ENCODE results near the gene ZNF521.

The ZNF521 gene

DNA sequence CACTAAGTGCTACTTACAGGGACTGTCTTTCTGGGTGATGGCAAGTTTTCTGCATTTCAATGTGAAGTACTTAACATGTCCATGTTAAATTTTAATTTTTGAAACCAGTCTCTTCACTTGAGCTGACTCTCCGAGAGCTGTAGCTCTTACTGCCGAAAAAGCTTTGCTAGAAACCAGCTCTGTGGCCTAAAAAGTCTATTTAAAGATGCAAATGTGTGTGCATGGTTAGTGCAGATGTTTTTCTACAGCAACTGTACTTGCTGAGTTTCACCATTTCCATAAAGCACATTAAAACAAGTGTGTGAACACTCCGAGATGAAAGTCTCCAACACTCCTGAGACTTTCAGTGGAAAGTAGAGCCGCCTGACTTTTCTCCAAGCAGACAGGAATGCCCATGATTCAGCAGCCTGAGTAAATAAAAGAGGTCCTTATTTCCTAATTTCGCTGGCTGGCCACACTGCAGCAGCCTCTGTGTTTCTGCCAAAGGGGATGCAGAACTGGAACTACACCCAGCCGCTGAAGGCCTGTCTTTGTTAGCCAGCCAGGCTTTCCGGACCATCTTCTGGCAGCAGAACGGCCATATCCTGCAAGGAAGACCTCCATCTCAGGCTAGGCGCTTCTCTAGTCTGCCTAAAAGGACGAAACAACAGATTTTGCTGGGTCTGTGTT, 121.2 kb downstream of the ZNF521 start:
- Histone ChIP-seq H3K36me3 (replicated peaks in 1 of 2; ENCODE audit: control insufficient read depth in 2 of 2, insufficient read depth in 2 of 2, low read length in 2 of 2) (peaks cover 19 to 56% of the 10 kb centered on the region in 2 donors), H2BK12ac (ENCODE audit: low read length) (no peak overlapping the region), H3K27me3 (ENCODE audit: control insufficient read depth in 3 of 3, insufficient read depth in 3 of 3, low read depth in 1 of 3, low read length in 3 of 3) (no peaks in the 10 kb centered on the region), H3K4me2 (ENCODE audit: insufficient read depth, low read length, poor library complexity, severe bottlenecking) (no peak overlapping the region), H3K4ac (ENCODE audit: low read length) (no peak overlapping the region), H2BK5ac (ENCODE audit: low read length) (no peak overlapping the region), H3K9me3 (replicated peaks in 1 of 2; ENCODE audit: control insufficient read depth in 2 of 2, insufficient read depth in 1 of 2, low read depth in 1 of 2, low read length in 2 of 2) (peaks cover 0 to 2% of the 10 kb centered on the region in 2 donors), H3K4me3 (ENCODE audit: low read length in 2 of 2) (no peak overlapping the region), H4K91ac (ENCODE audit: low read depth, low read length, poor library complexity) (no peak overlapping the region), H3K14ac (ENCODE audit: low read length) (no peak overlapping the region), H2BK15ac (ENCODE audit: low read length) (no peak overlapping the region), H3K27ac (replicated peaks; ENCODE audit: low read length) (no peak overlapping the region), H3K23ac (ENCODE audit: low read depth, low read length, poor library complexity) (no peak overlapping the region), H4K8ac (ENCODE audit: low read depth, low read length) (no peak overlapping the region), H3K9ac (ENCODE audit: low read depth, low read length, poor library complexity) (no peak overlapping the region), H2AK5ac (ENCODE audit: low read depth, low read length) (no peak overlapping the region), H3K18ac (ENCODE audit: low read length) (no peak overlapping the region), H3K4me1 (ENCODE audit: control insufficient read depth in 2 of 2, insufficient read depth in 1 of 2, low read depth in 1 of 2, low read length in 2 of 2) (peaks cover 5 to 11% of the 10 kb centered on the region in 2 donors), H2BK120ac (ENCODE audit: low read depth, low read length) (no peak overlapping the region), H2AFZ (ENCODE audit: low read length) (no peak overlapping the region), H3K79me1 (ENCODE audit: low read depth, low read length) (no peaks in the 10 kb centered on the region)
- DNase-seq (ENCODE audit: low spot score): no peak
- no CpG with 5 or more reads among the region's 10 CpGs for WGBS, 2 donors (ENCODE audit: extremely low coverage in 2 of 2, insufficient read length in 2 of 2, insufficient replicate concordance in 1 of 2)

- Histone ChIP-seq H3K18ac (ENCODE audit: low read length) (no peak overlapping the region), H3K4me1 (ENCODE audit: control insufficient read depth in 2 of 2, insufficient read depth in 1 of 2, low read depth in 1 of 2, low read length in 2 of 2) (peaks cover 4 to 5% of the 10 kb centered on the region in 2 donors), H2BK120ac (ENCODE audit: low read depth, low read length) (no peak overlapping the region), H2BK5ac (ENCODE audit: low read length) (no peak overlapping the region), H3K9me3 (replicated peaks in 1 of 2; ENCODE audit: control insufficient read depth in 2 of 2, insufficient read depth in 1 of 2, low read depth in 1 of 2, low read length in 2 of 2) (peaks cover 0 to 2% of the 10 kb centered on the region in 2 donors), H3K79me1 (ENCODE audit: low read depth, low read length) (peaks cover 2% of the 10 kb centered on the region), H3K9ac (ENCODE audit: low read depth, low read length, poor library complexity) (no peak overlapping the region), H2BK15ac (ENCODE audit: low read length) (no peak overlapping the region), H3K27ac (replicated peaks; ENCODE audit: low read length) (no peak overlapping the region), H3K27me3 (ENCODE audit: control insufficient read depth in 3 of 3, insufficient read depth in 3 of 3, low read depth in 1 of 3, low read length in 3 of 3) (no peaks in the 10 kb centered on the region), H3K36me3 (replicated peaks in 1 of 2; ENCODE audit: control insufficient read depth in 2 of 2, insufficient read depth in 2 of 2, low read length in 2 of 2) (peaks cover 27 to 65% of the 10 kb centered on the region in 2 donors), H3K4me3 (ENCODE audit: low read length in 2 of 2) (no peak overlapping the region), H3K4ac (ENCODE audit: low read length) (no peak overlapping the region), H2BK12ac (ENCODE audit: low read length) (no peak overlapping the region), H4K91ac (ENCODE audit: low read depth, low read length, poor library complexity) (no peak overlapping the region), H3K4me2 (ENCODE audit: insufficient read depth, low read length, poor library complexity, severe bottlenecking) (no peak overlapping the region), H3K14ac (ENCODE audit: low read length) (no peak overlapping the region), H2AFZ (ENCODE audit: low read length) (no peak overlapping the region), H4K8ac (ENCODE audit: low read depth, low read length) (no peak overlapping the region), H3K23ac (ENCODE audit: low read depth, low read length, poor library complexity) (no peak overlapping the region), H2AK5ac (ENCODE audit: low read depth, low read length) (no peak overlapping the region)
- WGBS, 2 donors (ENCODE audit: extremely low coverage in 2 of 2, insufficient read length in 2 of 2, insufficient replicate concordance in 1 of 2): no CpG with 5 or more reads among the region's 2 CpGs
- DNase-seq (ENCODE audit: low spot score): no peak
Observed at GRCh38 chr18:25229920-25230319, 122.0 kb downstream of the ZNF521 start.

- Histone ChIP-seq H3K79me1 (ENCODE audit: low read depth, low read length) (peaks cover 6% of the 10 kb centered on the region), H3K4me3 (ENCODE audit: low read length in 2 of 2) (no peak overlapping the region), H2AK5ac (ENCODE audit: low read depth, low read length) (no peak overlapping the region), H2BK120ac (ENCODE audit: low read depth, low read length) (no peak overlapping the region), H2BK5ac (ENCODE audit: low read length) (no peak overlapping the region), H3K4me1 (ENCODE audit: control insufficient read depth in 2 of 2, insufficient read depth in 1 of 2, low read depth in 1 of 2, low read length in 2 of 2) (peaks cover 3 to 7% of the 10 kb centered on the region in 2 donors), H3K9ac (ENCODE audit: low read depth, low read length, poor library complexity) (no peak overlapping the region), H3K9me3 (replicated peaks in 1 of 2; ENCODE audit: control insufficient read depth in 2 of 2, insufficient read depth in 1 of 2, low read depth in 1 of 2, low read length in 2 of 2) (peaks cover 0 to 2% of the 10 kb centered on the region in 2 donors), H2BK15ac (ENCODE audit: low read length) (no peak overlapping the region), H4K8ac (ENCODE audit: low read depth, low read length) (no peak overlapping the region), H2AFZ (ENCODE audit: low read length) (no peak overlapping the region), H3K23ac (ENCODE audit: low read depth, low read length, poor library complexity) (no peak overlapping the region), H3K18ac (ENCODE audit: low read length) (no peak overlapping the region), H4K91ac (ENCODE audit: low read depth, low read length, poor library complexity) (no peak overlapping the region), H3K4me2 (ENCODE audit: insufficient read depth, low read length, poor library complexity, severe bottlenecking) (no peak overlapping the region), H3K36me3 (replicated peaks in 1 of 2; ENCODE audit: control insufficient read depth in 2 of 2, insufficient read depth in 2 of 2, low read length in 2 of 2) (peaks cover 36 to 74% of the 10 kb centered on the region in 2 donors), H3K27me3 (ENCODE audit: control insufficient read depth in 3 of 3, insufficient read depth in 3 of 3, low read depth in 1 of 3, low read length in 3 of 3) (no peaks in the 10 kb centered on the region), H3K14ac (ENCODE audit: low read length) (no peak overlapping the region), H3K4ac (ENCODE audit: low read length) (no peak overlapping the region), H2BK12ac (ENCODE audit: low read length) (no peak overlapping the region), H3K27ac (replicated peaks; ENCODE audit: low read length) (no peak overlapping the region)
- DNase-seq (ENCODE audit: low spot score): no peak
- whole genome bisulfite sequencing, 2 donors (ENCODE audit: extremely low coverage in 2 of 2, insufficient read length in 2 of 2, insufficient replicate concordance in 1 of 2): no CpG with 5 or more reads among the region's 3 CpGs
Observed at GRCh38 chr18:25229081-25229480, 122.9 kb downstream of the ZNF521 start.

DNA sequence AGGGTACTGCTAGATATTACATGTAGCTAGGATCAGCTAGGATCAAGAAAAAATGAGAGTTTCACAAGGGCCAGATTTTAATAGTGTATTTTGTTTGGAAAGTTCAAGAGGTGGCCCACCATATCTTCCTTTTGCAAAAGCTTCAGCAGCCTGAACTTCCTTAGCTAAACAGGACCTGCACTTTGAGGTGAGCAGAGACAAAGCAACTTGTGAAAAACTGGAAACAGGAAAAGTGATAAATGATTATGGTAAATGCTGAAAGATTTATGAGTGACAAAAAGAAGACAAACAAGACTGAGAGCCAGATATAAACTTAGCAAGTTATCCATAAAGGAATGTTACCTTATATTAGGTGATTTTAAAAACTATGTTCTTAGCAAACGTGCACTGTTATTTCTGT, 123.6 kb downstream of the ZNF521 start:
- DNase-seq (ENCODE audit: low spot score): no peak
- Histone ChIP-seq H3K23ac (ENCODE audit: low read depth, low read length, poor library complexity) (no peak overlapping the region), H4K91ac (ENCODE audit: low read depth, low read length, poor library complexity) (no peak overlapping the region), H3K18ac (ENCODE audit: low read length) (no peak overlapping the region), H2BK5ac (ENCODE audit: low read length) (no peak overlapping the region), H2BK15ac (ENCODE audit: low read length) (no peak overlapping the region), H2AFZ (ENCODE audit: low read length) (no peak overlapping the region), H3K4me2 (ENCODE audit: insufficient read depth, low read length, poor library complexity, severe bottlenecking) (no peak overlapping the region), H3K4me1 (ENCODE audit: control insufficient read depth in 2 of 2, insufficient read depth in 1 of 2, low read depth in 1 of 2, low read length in 2 of 2) (peaks cover 0 to 8% of the 10 kb centered on the region in 2 donors), H4K8ac (ENCODE audit: low read depth, low read length) (no peak overlapping the region), H3K4me3 (ENCODE audit: low read length in 2 of 2) (no peak overlapping the region), H2BK120ac (ENCODE audit: low read depth, low read length) (no peak overlapping the region), H2BK12ac (ENCODE audit: low read length) (no peak overlapping the region), H3K4ac (ENCODE audit: low read length) (no peak overlapping the region), H3K27ac (replicated peaks; ENCODE audit: low read length) (no peak overlapping the region), H3K27me3 (ENCODE audit: control insufficient read depth in 3 of 3, insufficient read depth in 3 of 3, low read depth in 1 of 3, low read length in 3 of 3) (no peaks in the 10 kb centered on the region), H3K9ac (ENCODE audit: low read depth, low read length, poor library complexity) (no peak overlapping the region), H3K14ac (ENCODE audit: low read length) (no peak overlapping the region), H2AK5ac (ENCODE audit: low read depth, low read length) (no peak overlapping the region), H3K9me3 (replicated peaks in 1 of 2; ENCODE audit: control insufficient read depth in 2 of 2, insufficient read depth in 1 of 2, low read depth in 1 of 2, low read length in 2 of 2) (peaks cover 0 to 2% of the 10 kb centered on the region in 2 donors), H3K36me3 (replicated peaks in 1 of 2; ENCODE audit: control insufficient read depth in 2 of 2, insufficient read depth in 2 of 2, low read length in 2 of 2) (peaks cover 36 to 80% of the 10 kb centered on the region in 2 donors), H3K79me1 (ENCODE audit: low read depth, low read length) (peaks cover 6% of the 10 kb centered on the region)
- no CpG with 5 or more reads among the region's 1 CpG for WGBS, 2 donors (ENCODE audit: extremely low coverage in 2 of 2, insufficient read length in 2 of 2, insufficient replicate concordance in 1 of 2)
